DND-41 (cell line): ENCODE measurements around the gene TMEM88.

Source experiments
- ATAC-seq: fragments of 200-7000 bp; cut with Tn5 transposase; 3 replicates; pipeline ENCODE4 v1.9.1; 2021; ENCODE audit warnings: low read depth; ENCODE audit not compliant: insufficient read depth
- DNase-seq: peaks from one replicate; pipeline ENCODE4 v3.0.0-alpha.2; 2020
- H2AFZ ChIP-seq: 2 replicates; pipeline ENCODE4 v1.6.0; 2012; ENCODE audit warnings: low read depth, low read length
- H3K27ac ChIP-seq: 2 replicates; pipeline ENCODE4 v1.5.1; 2012; ENCODE audit warnings: low read length, inconsistent platforms
- H3K27me3 ChIP-seq: fragments of 200-600 bp; sonication (generic); 2 replicates; pipeline ENCODE4 v1.6.0; 2012; ENCODE audit warnings: low read length, mild to moderate bottlenecking, inconsistent platforms; ENCODE audit not compliant: insufficient read depth, poor library complexity
- H3K36me3 ChIP-seq: 2 replicates; pipeline ENCODE4 v1.5.1; 2012; ENCODE audit warnings: low read length, inconsistent platforms; ENCODE audit not compliant: insufficient read depth
- H3K4me1 ChIP-seq: 2 replicates; pipeline ENCODE4 v1.5.1; 2012; ENCODE audit warnings: mild to moderate bottlenecking, low read length; ENCODE audit not compliant: insufficient read depth
- H3K4me2 ChIP-seq: 2 replicates; pipeline ENCODE4 v1.6.0; 2012; ENCODE audit warnings: mild to moderate bottlenecking, moderate library complexity, low read length, inconsistent platforms; ENCODE audit not compliant: insufficient read depth
- H3K4me3 ChIP-seq, 2 experiments: fragments of 200-600 bp in 1 of 2; shearing (Covaris generic) in 1 of 2; 2 replicates each; pipeline ENCODE4 v1.5.1; 2012 to 2016; ENCODE audit warnings: inconsistent platforms in 2 of 2, low read length in 2 of 2, mild to moderate bottlenecking in 2 of 2, low read depth in 1 of 2, moderate library complexity in 1 of 2
- H3K79me2 ChIP-seq: 2 replicates; pipeline ENCODE4 v1.6.0; 2012; ENCODE audit warnings: low read length, inconsistent platforms; ENCODE audit not compliant: insufficient read depth
- H3K9ac ChIP-seq: 2 replicates; pipeline ENCODE4 v1.6.0; 2012; ENCODE audit warnings: low read depth, mild to moderate bottlenecking, inconsistent platforms, low read length, moderate library complexity
- H3K9me3 ChIP-seq: 2 replicates; pipeline ENCODE4 v1.5.1; 2012; ENCODE audit warnings: low read length, moderate library complexity, mild to moderate bottlenecking, inconsistent platforms; ENCODE audit not compliant: insufficient read depth, severe bottlenecking
- H4K20me1 ChIP-seq: 2 replicates; pipeline ENCODE4 v1.6.0; 2012; ENCODE audit warnings: low read length; ENCODE audit not compliant: insufficient read depth
- EZH2 ChIP-seq: IDR thresholded peaks from 3 replicates; pipeline ENCODE4 v1.6.1; 2012; ENCODE audit warnings: borderline replicate concordance, low read depth, mild to moderate bottlenecking, moderate library complexity, low read length, inconsistent platforms; ENCODE audit not compliant: severe bottlenecking
- TF ChIP-seq, protein P1 (sequence below): IDR thresholded peaks from 2 replicates; pipeline ENCODE4 v1.5.1; 2012; ENCODE audit warnings: borderline replicate concordance, low read length, moderate library complexity, mild to moderate bottlenecking; ENCODE audit not compliant: poor library complexity, severe bottlenecking; ENCODE audit errors: extremely low read depth

Gene TMEM88

DNA sequence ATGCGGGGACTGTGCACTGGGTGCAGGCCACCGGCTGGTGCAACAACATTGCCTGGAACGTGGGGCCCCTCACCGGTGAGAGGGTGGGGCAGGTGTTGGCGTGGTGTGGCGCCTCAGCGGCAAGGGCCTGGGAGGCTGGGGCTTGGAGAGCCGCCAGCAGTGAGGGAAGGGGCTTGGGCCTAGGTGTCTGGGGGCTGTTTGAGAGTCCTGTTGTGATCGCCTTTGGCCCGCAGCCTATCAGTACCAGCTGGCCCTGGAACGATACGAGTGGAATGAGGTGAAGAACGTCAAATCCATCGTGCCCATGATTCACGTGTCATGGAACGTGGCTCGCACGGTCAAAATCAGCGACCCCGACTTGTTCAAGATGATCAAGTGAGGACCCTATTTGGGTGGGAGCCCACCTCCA is 2.6 kb upstream of the TMEM88 start:
- Histone ChIP-seq H3K9me3 (no peaks in the 10 kb centered on the region), H2AFZ (no peak overlapping the region), H3K4me3 (no peak overlapping the region), H3K27me3 (no peaks in the 10 kb centered on the region), H3K27ac (no peak overlapping the region), H4K20me1 (peaks cover 9% of the 10 kb centered on the region; the same call in 1 of the 2 replicates), H3K4me2 (peak overlapping the region; percentile 62; the same call in 1 of the 2 replicates), H3K36me3 (peaks cover 38% of the 10 kb centered on the region; the same call in 1 of the 2 replicates), H3K4me1 (peaks cover 34% of the 10 kb centered on the region), H3K9ac (peak overlapping the region; percentile 2; the same call in 1 of the 2 replicates), H3K79me2 (peaks cover 18% of the 10 kb centered on the region)
- TF ChIP-seq, protein P1, sequence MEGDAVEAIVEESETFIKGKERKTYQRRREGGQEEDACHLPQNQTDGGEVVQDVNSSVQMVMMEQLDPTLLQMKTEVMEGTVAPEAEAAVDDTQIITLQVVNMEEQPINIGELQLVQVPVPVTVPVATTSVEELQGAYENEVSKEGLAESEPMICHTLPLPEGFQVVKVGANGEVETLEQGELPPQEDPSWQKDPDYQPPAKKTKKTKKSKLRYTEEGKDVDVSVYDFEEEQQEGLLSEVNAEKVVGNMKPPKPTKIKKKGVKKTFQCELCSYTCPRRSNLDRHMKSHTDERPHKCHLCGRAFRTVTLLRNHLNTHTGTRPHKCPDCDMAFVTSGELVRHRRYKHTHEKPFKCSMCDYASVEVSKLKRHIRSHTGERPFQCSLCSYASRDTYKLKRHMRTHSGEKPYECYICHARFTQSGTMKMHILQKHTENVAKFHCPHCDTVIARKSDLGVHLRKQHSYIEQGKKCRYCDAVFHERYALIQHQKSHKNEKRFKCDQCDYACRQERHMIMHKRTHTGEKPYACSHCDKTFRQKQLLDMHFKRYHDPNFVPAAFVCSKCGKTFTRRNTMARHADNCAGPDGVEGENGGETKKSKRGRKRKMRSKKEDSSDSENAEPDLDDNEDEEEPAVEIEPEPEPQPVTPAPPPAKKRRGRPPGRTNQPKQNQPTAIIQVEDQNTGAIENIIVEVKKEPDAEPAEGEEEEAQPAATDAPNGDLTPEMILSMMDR = no peak
- TF ChIP-seq EZH2 = no peak
- ATAC-seq (no peak), DNase-seq (no peak)

DNA sequence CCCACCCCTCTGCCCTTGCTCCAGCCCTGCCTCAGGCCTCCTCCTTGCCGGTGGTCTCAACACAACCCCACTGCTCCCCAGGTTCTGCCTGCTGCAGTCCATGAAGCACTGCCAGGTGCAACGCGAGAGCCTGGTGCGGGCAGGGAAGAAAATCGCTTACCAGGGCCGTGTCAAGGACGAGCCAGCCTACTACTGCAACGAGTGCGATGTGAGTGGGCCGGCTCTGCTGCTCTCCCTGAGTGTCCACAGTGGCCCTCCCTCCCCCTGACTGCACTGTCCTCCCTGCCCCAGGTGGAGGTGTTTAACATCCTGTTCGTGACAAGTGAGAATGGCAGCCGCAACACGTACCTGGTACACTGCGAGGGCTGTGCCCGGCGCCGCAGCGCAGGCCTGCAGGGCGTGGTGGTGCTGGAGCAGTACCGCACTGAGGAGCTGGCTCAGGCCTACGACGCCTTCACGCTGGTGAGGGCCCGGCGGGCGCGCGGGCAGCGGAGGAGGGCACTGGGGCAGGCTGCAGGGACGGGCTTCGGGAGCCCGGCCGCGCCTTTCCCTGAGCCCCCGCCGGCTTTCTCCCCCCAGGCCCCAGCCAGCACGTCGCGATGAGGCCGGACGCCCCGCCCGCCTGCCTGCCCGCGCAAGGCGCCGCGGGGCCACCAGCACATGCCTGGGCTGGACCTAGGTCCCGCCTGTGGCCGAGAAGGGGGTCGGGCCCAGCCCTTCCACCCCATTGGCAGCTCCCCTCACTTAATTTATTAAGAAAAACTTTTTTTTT is 1.8 kb upstream of the TMEM88 start:
- H2AFZ ChIP-seq = no peak overlapping the region
- TF ChIP-seq EZH2 = no peak
- TF ChIP-seq, protein P1 = no peak

DNA sequence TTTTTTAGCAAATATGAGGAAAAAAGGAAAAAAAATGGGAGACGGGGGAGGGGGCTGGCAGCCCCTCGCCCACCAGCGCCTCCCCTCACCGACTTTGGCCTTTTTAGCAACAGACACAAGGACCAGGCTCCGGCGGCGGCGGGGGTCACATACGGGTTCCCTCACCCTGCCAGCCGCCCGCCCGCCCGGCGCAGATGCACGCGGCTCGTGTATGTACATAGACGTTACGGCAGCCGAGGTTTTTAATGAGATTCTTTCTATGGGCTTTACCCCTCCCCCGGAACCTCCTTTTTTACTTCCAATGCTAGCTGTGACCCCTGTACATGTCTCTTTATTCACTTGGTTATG is 1.2 kb upstream of the TMEM88 start:
- no peak overlapping the region for H3K4me2 ChIP-seq
- no peak overlapping the region for H3K9ac ChIP-seq
- H3K79me2 ChIP-seq = peaks cover 26% of the 10 kb centered on the region
- ATAC-seq = no peak
- H3K4me1 ChIP-seq = peaks cover 42% of the 10 kb centered on the region
- TF ChIP-seq, protein P1 = no peak
- TF ChIP-seq EZH2 = no peak
- no peaks in the 10 kb centered on the region for H3K27me3 ChIP-seq
- DNase-seq = no peak
- H3K36me3 ChIP-seq = peaks cover 36% of the 10 kb centered on the region; the same call in 1 of the 2 replicates
- H2AFZ ChIP-seq = no peak overlapping the region
- H3K9me3 ChIP-seq = no peaks in the 10 kb centered on the region
- H3K4me3 ChIP-seq = no peak overlapping the region
- H3K27ac ChIP-seq = no peak overlapping the region
- H4K20me1 ChIP-seq = peaks cover 9% of the 10 kb centered on the region; the same call in 1 of the 2 replicates

More for the DNA sequence above, 1.8 kb upstream of the TMEM88 start:
- ATAC-seq = no peak
- no peaks in the 10 kb centered on the region for H3K9me3 ChIP-seq
- no peak overlapping the region for H3K4me3 ChIP-seq
- peaks cover 9% of the 10 kb centered on the region; the same call in 1 of the 2 replicates for H4K20me1 ChIP-seq
- no peaks in the 10 kb centered on the region for H3K27me3 ChIP-seq
- H3K4me1 ChIP-seq = peaks cover 36% of the 10 kb centered on the region
- H3K36me3 ChIP-seq = peaks cover 36% of the 10 kb centered on the region; the same call in 1 of the 2 replicates
- H3K4me2 ChIP-seq = no peak overlapping the region
- no peak overlapping the region for H3K27ac ChIP-seq
- DNase-seq = no peak
- peaks cover 20% of the 10 kb centered on the region for H3K79me2 ChIP-seq
- H3K9ac ChIP-seq = no peak overlapping the region
